ENCODE data around the gene ART3. TPM values are rescaled to one million over a fixed set of nuclear protein-coding genes. Genes with fewer than 3 reads are reported as not detected.

The ART3 gene
- total RNA-seq, 1 donor from 2014 or later = 105 TPM

DNA sequence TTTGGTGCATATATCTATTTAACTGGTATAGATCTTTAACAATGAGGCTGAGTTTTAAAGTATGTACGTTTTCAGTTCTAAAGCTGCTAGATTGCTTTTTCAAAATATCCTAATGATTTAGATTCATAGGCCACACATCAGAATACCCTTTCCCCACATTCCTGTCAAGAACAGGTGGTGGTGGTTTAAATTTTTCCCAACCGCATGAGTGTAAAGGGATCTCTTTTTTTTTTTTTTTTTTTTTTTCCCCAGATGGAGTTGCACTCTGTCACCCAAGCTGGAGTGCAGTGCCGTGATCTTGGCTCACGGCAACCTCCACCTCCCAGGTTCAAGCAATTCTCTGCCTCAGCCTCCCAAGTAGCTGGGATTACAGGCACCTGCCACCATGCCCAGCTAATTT, 45.7 kb downstream of the ART3 start:
- Histone ChIP-seq H3K27ac (replicated peaks) (no peak overlapping the region), H3K36me3 (peaks cover 88% of the 10 kb centered on the region), H3K27me3 (ENCODE audit: low read depth) (no peaks in the 10 kb centered on the region), H3K9me3 (replicated peaks) (no peaks in the 10 kb centered on the region), H3K4me3 (no peak overlapping the region), H3K4me1 (no peaks in the 10 kb centered on the region)
- TF ChIP-seq CTCF (IDR thresholded peaks at IDR 0.05; ENCODE audit: borderline replicate concordance) = no peak
- DNase-seq = no peak
- intact Hi-C loops (cut with micrococcal nuclease) = no loop called here

GRCh38 chr4:76125816-76126215, 51.3 kb downstream of the ART3 start:
- DNase-seq = no peak
- intact Hi-C loops (cut with micrococcal nuclease) = no loop called here

DNA sequence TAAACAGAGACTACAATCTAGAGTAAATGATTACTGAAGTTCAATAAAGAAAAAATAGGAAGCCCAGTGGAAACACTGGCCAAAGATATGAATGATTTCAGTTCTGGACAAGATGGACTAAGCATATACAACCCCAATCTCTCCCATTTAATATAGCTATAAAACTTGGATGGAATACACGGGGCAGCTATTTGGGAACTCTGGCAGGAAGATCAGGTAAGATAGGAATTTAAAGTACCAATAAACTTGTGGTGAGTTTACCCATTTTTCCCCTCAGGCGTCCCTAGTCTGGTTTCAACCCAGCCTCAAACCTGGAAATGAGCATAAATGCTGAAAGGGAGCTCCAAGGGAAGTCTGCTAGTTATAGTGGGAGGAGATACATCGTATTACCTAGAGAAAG, 53.2 kb downstream of the ART3 start:
- no peaks in the 10 kb centered on the region for H3K27me3 ChIP-seq (ENCODE audit: low read depth)
- H3K27ac ChIP-seq (replicated peaks) = no peak overlapping the region
- no peak overlapping the region for H3K4me3 ChIP-seq
- no peak for TF ChIP-seq CTCF (IDR thresholded peaks at IDR 0.05; ENCODE audit: borderline replicate concordance)
- intact Hi-C loops (cut with micrococcal nuclease) = no loop called here
- H3K9me3 ChIP-seq (replicated peaks) = no peaks in the 10 kb centered on the region
- DNase-seq = no peak
- H3K36me3 ChIP-seq = peaks cover 57% of the 10 kb centered on the region
- H3K4me1 ChIP-seq = no peaks in the 10 kb centered on the region

More at GRCh38 chr4:76125816-76126215, 51.3 kb downstream of the ART3 start:
- H3K27ac ChIP-seq (replicated peaks) = no peak overlapping the region
- H3K9me3 ChIP-seq (replicated peaks) = no peaks in the 10 kb centered on the region
- H3K36me3 ChIP-seq = peaks cover 69% of the 10 kb centered on the region
- no peaks in the 10 kb centered on the region for H3K27me3 ChIP-seq (ENCODE audit: low read depth)
- no peak overlapping the region for H3K4me3 ChIP-seq
- no peak for TF ChIP-seq CTCF (IDR thresholded peaks at IDR 0.05; ENCODE audit: borderline replicate concordance)
- no peaks in the 10 kb centered on the region for H3K4me1 ChIP-seq

DNA sequence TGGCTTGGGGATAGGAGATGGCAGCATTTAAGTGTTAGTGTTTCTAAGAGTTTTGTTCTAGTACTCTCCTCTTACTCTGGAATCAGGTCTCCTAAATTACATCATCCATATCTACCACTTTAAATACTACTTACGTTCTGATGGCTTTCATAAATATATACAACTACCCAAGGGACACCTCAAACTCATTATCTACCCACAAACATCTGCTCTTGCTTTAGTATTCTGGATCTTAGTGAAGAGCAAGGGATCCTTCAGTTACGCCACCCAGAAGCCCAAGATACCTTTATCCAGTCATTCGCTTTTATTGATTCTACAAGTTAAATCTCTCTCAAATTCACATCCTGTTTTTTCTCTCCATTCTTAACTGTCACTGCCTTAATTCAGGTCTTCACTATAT, 66.7 kb downstream of the ART3 start:
- no peaks in the 10 kb centered on the region for H3K27me3 ChIP-seq (ENCODE audit: low read depth)
- H3K4me1 ChIP-seq = peaks cover 16% of the 10 kb centered on the region
- TF ChIP-seq CTCF (IDR thresholded peaks at IDR 0.05; ENCODE audit: borderline replicate concordance) = no peak
- intact Hi-C loops (cut with micrococcal nuclease) = no loop called here
- no peaks in the 10 kb centered on the region for H3K9me3 ChIP-seq (replicated peaks)
- H3K4me3 ChIP-seq = no peak overlapping the region
- H3K27ac ChIP-seq (replicated peaks) = no peak overlapping the region
- peaks cover 70% of the 10 kb centered on the region for H3K36me3 ChIP-seq
- no peak for DNase-seq

DNA sequence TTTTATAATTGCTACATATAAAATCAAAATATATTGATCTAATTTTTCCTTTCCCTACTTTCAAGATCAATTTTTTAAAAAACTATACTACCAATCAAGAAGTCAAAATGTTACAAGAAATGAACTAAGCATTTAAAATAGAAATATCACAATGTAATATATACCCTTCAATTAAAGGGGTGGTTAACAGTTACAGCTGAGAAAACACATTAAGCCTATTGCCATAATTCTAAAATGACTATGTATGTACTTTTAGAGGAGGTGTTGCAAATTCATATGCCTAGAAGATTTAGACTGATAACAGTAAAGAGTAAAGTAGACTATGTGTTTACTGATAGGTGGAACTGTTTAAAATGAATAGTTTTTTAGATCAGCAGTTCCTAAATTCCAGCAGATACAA, 70.0 kb downstream of the ART3 start:
- H3K4me3 ChIP-seq = no peak overlapping the region
- intact Hi-C loops (cut with micrococcal nuclease) = no loop called here
- no peaks in the 10 kb centered on the region for H3K27me3 ChIP-seq (ENCODE audit: low read depth)
- DNase-seq = no peak
- peaks cover 48% of the 10 kb centered on the region for H3K4me1 ChIP-seq
- no peak for TF ChIP-seq CTCF (IDR thresholded peaks at IDR 0.05; ENCODE audit: borderline replicate concordance)
- peaks cover 45% of the 10 kb centered on the region for H3K36me3 ChIP-seq
- no peaks in the 10 kb centered on the region for H3K9me3 ChIP-seq (replicated peaks)
- no peak overlapping the region for H3K27ac ChIP-seq (replicated peaks)

Measured in left ventricle myocardium inferior (tissue), 1 donor.